Measurements from ENCODE around the gene DYRK4.

The DYRK4 gene

GRCh38 chr12:4626543-4626942 is 64.5 kb downstream of the DYRK4 start:
- no peak for DNase-seq (ENCODE audit: low spot score)

GRCh38 chr12:4628406-4628805 is 66.4 kb downstream of the DYRK4 start:
- no peak for DNase-seq (ENCODE audit: low spot score)

- no peak for DNase-seq (ENCODE audit: low spot score)
Observed at GRCh38 chr12:4630262-4630661, 68.3 kb downstream of the DYRK4 start.

- DNase-seq (ENCODE audit: low spot score), result no peak
Observed at GRCh38 chr12:4643747-4644146, 81.7 kb downstream of the DYRK4 start.

GRCh38 chr12:4645023-4645422 is 83.0 kb downstream of the DYRK4 start:
- DNase-seq (ENCODE audit: low spot score), result no peak

DNA sequence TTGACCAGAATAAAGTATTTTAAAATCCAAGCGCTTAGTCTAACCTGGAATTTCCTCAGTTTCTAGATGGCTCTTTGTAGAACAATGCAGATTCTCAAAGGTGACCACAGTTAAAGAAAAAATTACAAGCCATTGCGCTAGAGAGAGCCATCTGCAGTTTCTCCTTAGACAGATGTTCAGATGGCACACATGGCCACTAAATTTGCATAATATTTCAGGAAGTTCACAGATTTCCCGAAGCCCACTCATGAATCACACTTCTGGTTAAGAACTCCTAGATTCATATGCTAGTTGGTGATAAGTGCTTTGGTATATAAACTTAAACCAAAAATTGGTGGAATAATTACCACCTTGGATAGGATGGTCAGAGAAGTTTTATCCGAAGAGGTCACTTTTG is 86.1 kb downstream of the DYRK4 start:
- DNase-seq (ENCODE audit: low spot score), result no peak

DNA sequence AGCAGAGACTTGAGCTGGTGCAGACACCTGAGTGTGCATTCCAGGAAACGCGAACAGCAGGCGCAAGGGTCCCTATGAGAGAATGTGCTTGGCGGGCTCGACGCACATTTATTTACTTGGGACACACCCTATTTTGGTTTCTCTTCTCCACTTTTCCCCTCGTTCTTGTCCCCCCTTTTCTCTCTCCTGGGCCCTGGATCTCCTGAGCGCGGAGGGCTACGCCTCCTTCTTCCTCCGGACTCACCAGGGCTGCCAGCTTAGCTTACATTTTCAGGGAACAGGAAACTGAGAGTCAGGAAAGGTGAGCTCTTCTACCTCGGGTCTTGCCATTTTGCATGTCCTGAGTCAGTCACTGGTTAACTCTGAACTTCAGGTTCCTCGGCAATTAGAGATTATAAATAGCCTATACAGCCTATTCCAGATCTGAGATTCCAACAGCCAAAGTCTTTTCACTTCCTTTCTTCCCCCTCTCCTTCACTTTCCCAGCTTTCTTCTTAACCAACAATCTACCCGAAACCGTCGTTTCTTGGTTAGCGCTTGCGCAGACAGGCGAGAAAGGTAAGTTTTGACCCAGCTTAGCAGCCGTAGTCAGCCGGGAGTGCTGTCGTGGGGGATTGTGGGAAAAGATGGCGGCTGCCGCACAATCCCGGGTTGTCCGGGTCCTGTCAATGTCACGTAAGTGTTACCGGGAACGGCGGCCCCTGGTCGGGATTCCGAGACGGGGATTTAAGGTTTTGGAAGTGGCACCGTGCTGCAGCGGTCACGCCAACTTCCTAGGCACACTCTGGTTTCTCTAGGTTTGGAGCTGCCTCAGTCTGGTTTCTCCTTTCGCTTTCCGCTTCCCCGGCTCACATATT is 86.7 kb downstream of the DYRK4 start, which contains the start of the genes AKAP3 and NDUFA9:
TSS of gene AKAP3 (minus strand) at position 551 of the 857 bp plus-strand sequence. CDS start 10,855 bp downstream, outside the sequence.
TSS of gene NDUFA9 (plus strand) at position 614 of the 857 bp plus-strand sequence. CDS start at position 627, 13 bp downstream.
- peak; percentile 89 for DNase-seq (ENCODE audit: low spot score)

- no peak for DNase-seq (ENCODE audit: low spot score)
Observed at GRCh38 chr12:4649358-4649661, 87.3 kb downstream of the DYRK4 start.

- DNase-seq (ENCODE audit: low spot score), result no peak
Observed at GRCh38 chr12:4653257-4653656, 91.2 kb downstream of the DYRK4 start.

DNA sequence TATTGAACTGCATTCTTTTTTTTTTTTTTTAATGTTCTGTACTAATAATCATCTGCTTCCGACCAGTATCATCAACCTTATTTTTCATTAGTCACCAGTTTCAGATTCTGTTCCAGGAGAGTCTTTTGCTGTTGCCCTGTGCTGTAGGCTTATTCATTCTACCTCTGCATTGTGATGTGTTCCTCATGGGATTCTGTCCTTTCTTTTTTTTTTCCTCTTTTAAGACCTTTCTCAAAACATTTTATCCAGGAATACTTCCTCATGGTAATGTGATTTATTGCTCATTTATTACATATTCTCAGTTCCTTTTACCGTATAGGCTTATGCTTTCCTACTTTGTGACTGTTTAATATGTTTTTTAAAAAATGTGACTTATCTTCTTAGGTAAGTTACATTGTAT is 91.7 kb downstream of the DYRK4 start:
- no peak for DNase-seq (ENCODE audit: low spot score)
